K562 (cell line): Measurements from ENCODE around the gene DLL4. TPM values are rescaled to one million over a fixed set of nuclear protein-coding genes. Genes with fewer than 3 reads are reported as not detected.

Experiments used
- ATAC-seq: fragments of 200-7000 bp; cut with Tn5 transposase; 3 replicates; pipeline ENCODE4 v1.9.1; 2020; ENCODE audit warnings: moderate library complexity
- BruUV-seq: library from RNA; stranded (reverse); fragments of 400-500 nt; replicated peaks from 2 replicates; lab custom pipeline; 2021; lab: Mats Ljungman, UMichigan
- CTCF ChIA-PET: fragments of 300-600 bp; formaldehyde crosslinking; extraction: SDS; loops from one replicate; lab custom pipeline; 2021; ENCODE audit warnings: low intra/inter-chr PET ratio; lab: Yijun Ruan, JAX
- POLR2A ChIA-PET: fragments of 300-600, 350-650 bp; sonication (Branson Sonifier 250); formaldehyde crosslinking; extraction: SDS; loops from one replicate; lab custom pipeline; 2021; ENCODE audit warnings: antibody characterized with exemption, inconsistent platforms; lab: Yijun Ruan, JAX
- DNase-seq, 4 experiments: peaks; one replicate each; pipeline versions ENCODE4 v3.0.0 to v3.0.0-alpha.2; 2011 to 2018; ENCODE audit warnings: low spot score in 3 of 4, mixed read lengths in 3 of 4; ENCODE audit errors: extremely low read depth in 1 of 4
- FAIRE-seq: peaks from 2 replicates; lab custom pipeline; 2011; peaks lifted over from hg19 to GRCh38; lab: Jason Lieb, UNC
- H2AFZ ChIP-seq: 2 replicates; pipeline ENCODE4 v1.6.0; 2011; ENCODE audit warnings: low read depth, low read length, control low read depth, inconsistent platforms
- H3K27ac ChIP-seq: fragments of 200-600 bp; 3 replicates; pipeline ENCODE4 v1.8.0; 2011; ENCODE audit warnings: low read depth, mild to moderate bottlenecking, control low read depth, inconsistent platforms, low read length, moderate library complexity, mixed read lengths; ENCODE audit errors: extremely low read depth
- H3K27me3 ChIP-seq, 2 experiments: fragments of 300-600 bp in 1 of 2; 2 replicates in 1 of 2; 3 replicates in 1 of 2; pipeline versions ENCODE4 v1.6.0 to v1.8.0; 2011; ENCODE audit warnings: inconsistent platforms in 2 of 2, low read length in 2 of 2, mild to moderate bottlenecking in 1 of 2, mixed read lengths in 1 of 2, moderate library complexity in 1 of 2; ENCODE audit not compliant: control insufficient read depth in 2 of 2, insufficient read depth in 2 of 2
- H3K36me3 ChIP-seq: fragments of 300-600 bp; 3 replicates; pipeline ENCODE4 v1.8.0; 2011; ENCODE audit warnings: mild to moderate bottlenecking, low read length, inconsistent platforms; ENCODE audit not compliant: control insufficient read depth, insufficient read depth
- H3K4me1 ChIP-seq, 2 experiments: fragments of 200-600 bp in 1 of 2; replicated peaks in 1 of 2; 2 replicates in 1 of 2; 3 replicates in 1 of 2; pipeline versions ENCODE4 v1.5.1 to v1.8.0; 2011; ENCODE audit warnings: inconsistent platforms in 2 of 2, low read length in 2 of 2, mild to moderate bottlenecking in 1 of 2, mixed read lengths in 1 of 2, moderate library complexity in 1 of 2; ENCODE audit not compliant: control insufficient read depth in 2 of 2, insufficient read depth in 2 of 2
- H3K4me2 ChIP-seq: 2 replicates; pipeline ENCODE4 v1.6.1; 2011; ENCODE audit warnings: low read length, control low read depth, inconsistent platforms, mixed read lengths; ENCODE audit not compliant: insufficient read depth
- H3K4me3 ChIP-seq: fragments of 200-600 bp; sonication (generic), shearing (Covaris generic); 2 replicates; pipeline ENCODE4 v1.5.1; 2016; ENCODE audit warnings: control low read depth, inconsistent platforms
- H3K79me2 ChIP-seq: fragments of 200-600 bp; 3 replicates; pipeline ENCODE4 v1.8.0; 2011; ENCODE audit warnings: low read length, inconsistent platforms; ENCODE audit not compliant: control insufficient read depth, insufficient read depth
- H3K9ac ChIP-seq, 2 experiments: 2 replicates each; pipeline versions ENCODE4 v1.6.0 to v1.6.1; 2011; ENCODE audit warnings: low read depth in 2 of 2, low read length in 2 of 2, control low read depth in 1 of 2, inconsistent platforms in 1 of 2, mild to moderate bottlenecking in 1 of 2, mixed read lengths in 1 of 2; ENCODE audit not compliant: insufficient read depth in 1 of 2
- H3K9me1 ChIP-seq: one replicate; pipeline ENCODE4 v1.6.0; 2011; ENCODE audit warnings: inconsistent platforms, mild to moderate bottlenecking, low read length, moderate library complexity; ENCODE audit not compliant: control insufficient read depth, insufficient read depth
- H3K9me3 ChIP-seq: replicated peaks from 2 replicates; pipeline ENCODE4 v1.5.1; 2011; ENCODE audit warnings: low read depth, low read length, inconsistent platforms; ENCODE audit not compliant: control insufficient read depth, insufficient read depth
- H4K20me1 ChIP-seq: replicated peaks from 2 replicates; pipeline ENCODE4 v1.6.1; 2011; ENCODE audit warnings: low read length, inconsistent platforms, mixed read lengths; ENCODE audit not compliant: control insufficient read depth, insufficient read depth
- ARID2 ChIP-seq: fragments of 450-650 bp; IDR thresholded peaks from 2 replicates; pipeline ENCODE4 v1.6.1; 2017; ENCODE audit warnings: antibody characterized with exemption, mild to moderate bottlenecking
- BMI1 ChIP-seq: fragments of 150-350 bp; IDR thresholded peaks from 2 replicates; pipeline ENCODE4 v1.6.1; 2014; ENCODE audit warnings: low read length
- BRCA1 ChIP-seq, 2 experiments: fragments of 450-650 bp in 1 of 2; sonication (generic) in 1 of 2; formaldehyde crosslinking in 1 of 2; IDR thresholded peaks; 2 replicates each; pipeline versions ENCODE4 v1.5.0 to v1.6.1; 2017 to 2020; ENCODE audit warnings: mild to moderate bottlenecking in 1 of 2, missing genetic modification reagents in 1 of 2
- CCNT2 ChIP-seq: IDR thresholded peaks from 2 replicates; pipeline ENCODE4 v1.6.1; 2011; ENCODE audit warnings: borderline replicate concordance, low read depth, mild to moderate bottlenecking, moderate library complexity, mixed read lengths, low read length; ENCODE audit not compliant: insufficient read length; ENCODE audit errors: extremely low read depth
- FOS ChIP-seq: IDR thresholded peaks from 3 replicates; pipeline ENCODE4 v1.6.1; 2011; ENCODE audit not compliant: insufficient read length; ENCODE audit errors: extremely low read depth
- KDM4B ChIP-seq, 2 experiments: fragments of 450-650 bp in 1 of 2; sonication (generic) in 1 of 2; IDR thresholded peaks; 2 replicates each; pipeline ENCODE4 v1.6.1; 2016 to 2017; ENCODE audit warnings: borderline replicate concordance in 2 of 2, antibody characterized with exemption in 1 of 2, low read depth in 1 of 2, mild to moderate bottlenecking in 1 of 2
- NCOA1 ChIP-seq: fragments of 450-650 bp; IDR thresholded peaks from 2 replicates; pipeline ENCODE4 v1.6.1; 2016; ENCODE audit warnings: low read depth
- PTTG1 ChIP-seq: fragments of 450-650 bp; IDR thresholded peaks from 2 replicates; pipeline ENCODE4 v1.6.1; 2016; ENCODE audit warnings: low read depth, mild to moderate bottlenecking, missing genetic modification characterization, missing compliant biosample characterization
- SRSF3 ChIP-seq: fragments of 200-400 bp; formaldehyde crosslinking; IDR thresholded peaks from 2 replicates; pipeline ENCODE4 v1.6.1; 2016; ENCODE audit warnings: mild to moderate bottlenecking, low read length, moderate library complexity; ENCODE audit not compliant: insufficient read depth
- U2AF2 ChIP-seq: fragments of 200-400 bp; formaldehyde crosslinking; optimal IDR thresholded peaks from 2 replicates; pipeline ENCODE3; 2017; ENCODE audit warnings: low read depth, mild to moderate bottlenecking, low read length
- ZNF133 ChIP-seq: fragments of 250-450 bp; sonication (Bioruptor Pico); IDR thresholded peaks from 2 replicates; pipeline ENCODE4 v1.4.0; 2020; ENCODE audit warnings: mild to moderate bottlenecking
- ZNF717 ChIP-seq: fragments of 250-450 bp; sonication (Bioruptor Pico); IDR thresholded peaks from 2 replicates; pipeline ENCODE4 v1.5.0; 2021
- WGBS: fragments of 100-300 bp; shearing (Covaris generic); methylation state at CpG from one replicate; pipeline ENCODE4 v1.1.6; 2016; ENCODE audit warnings: low coverage, mixed read lengths; ENCODE audit not compliant: insufficient coverage; ENCODE audit errors: missing lambda C conversion rate; 5-methylcytosine and 5-hydroxymethylcytosine counted together
- in situ Hi-C: fragments of 300-500 bp; cut with MboI; formaldehyde crosslinking; loops from 4 replicates; pipeline ENCODE4 v1.15.0; 2018; ENCODE audit warnings: inconsistent platforms, mixed read lengths
- intact Hi-C: fragments of 100-400 bp; cut with micrococcal nuclease; formaldehyde crosslinking; loops from 2 replicates; pipeline ENCODE4 v1.14.2; 2022
- polyA plus RNA-seq, 8 experiments: library from polyadenylated mRNA; depleted of rRNA in 4 of 8; stranded (reverse) in 5 of 8; unstranded in 3 of 8; fragments of >200 nt; fragmentation: Nextera tagmentation in 2 of 8; fragmentation: Illumina TruSeq in 1 of 8; extraction: Ambion mirVana in 2 of 8; extraction: Trizol in 1 of 8; gene quantifications; 2 replicates each; pipeline versions ENCODE4 v1.2.1 to v1.2.3, GENCODE V29; 2011 to 2014; ENCODE audit warnings: inconsistent platforms in 1 of 8, missing spikeins in 1 of 8
- total RNA-seq, 7 experiments: library from RNA; depleted of rRNA in 6 of 7; stranded (reverse); fragments of >200 nt in 6 of 7; fragmentation: Illumina TruSeq in 2 of 7; extraction: Trizol in 2 of 7; gene quantifications; 2 replicates each; pipeline versions ENCODE4 v1.2.1 to v1.2.3, GENCODE V29; 2011 to 2021; ENCODE audit warnings: low replicate concordance in 1 of 7
- TF ChIP-seq, protein P1 (sequence below): fragments of 450-650 bp; IDR thresholded peaks from 2 replicates; pipeline ENCODE4 v1.6.1; 2018; ENCODE audit warnings: mild to moderate bottlenecking, low read depth; ENCODE audit not compliant: partially characterized antibody
- TF ChIP-seq, protein P2 (sequence below): fragments of 450-650 bp; conservative IDR thresholded peaks from 2 replicates; pipeline ENCODE4 v1.6.1; 2016; ENCODE audit warnings: missing genetic modification characterization, low read depth, mild to moderate bottlenecking, control low read depth, missing compliant biosample characterization
- TF ChIP-seq, protein P3 (sequence below): fragments of 250-450 bp; sonication (Bioruptor Pico); IDR thresholded peaks from 2 replicates; pipeline ENCODE4 v1.8.0; 2021; ENCODE audit warnings: borderline replicate concordance, mild to moderate bottlenecking, moderate library complexity; ENCODE audit not compliant: poor library complexity, severe bottlenecking
- TF ChIP-seq, protein P4 (sequence below): sonication (generic); formaldehyde crosslinking; IDR thresholded peaks from 2 replicates; pipeline ENCODE4 v1.4.0; 2020; ENCODE audit warnings: mild to moderate bottlenecking, missing genetic modification reagents

Gene DLL4
- total and polyA plus RNA-seq, 9 of the 15 experiments (the other 6 are each of a cell fraction or from before 2014, with no cell fraction given): 0.04 to 1.1 (median 0.41) TPM; not detected in 1

DNA sequence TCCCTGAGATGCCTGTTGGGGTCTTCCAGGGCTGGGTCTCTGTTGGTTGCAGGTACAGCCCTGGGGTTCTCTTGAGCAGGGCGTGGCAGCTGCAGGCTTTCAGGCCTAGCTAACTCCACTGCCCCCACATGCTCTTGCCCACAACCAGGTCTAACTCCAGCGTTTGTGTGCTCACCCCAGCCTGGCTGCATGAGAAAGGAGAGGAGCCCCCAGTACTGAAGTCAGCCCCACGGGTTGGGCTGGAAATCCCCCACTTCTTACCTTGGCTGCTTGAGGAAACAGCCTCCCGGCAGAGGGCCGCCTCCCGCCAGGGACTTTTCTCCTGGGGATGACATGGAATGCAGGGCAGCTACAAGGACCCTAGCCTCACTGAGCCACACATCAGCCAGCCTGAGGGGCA is 16.7 kb upstream of the DLL4 start:
- POLR2A ChIA-PET: interaction anchor here (0.6 to 1.8 kb wide), 2 partner anchors 16 to 583 kb away, joined by 3 to 6 read pairs; partner anchors contain the start of gene DLL4
- no TSS peak for BruUV-seq
- Histone ChIP-seq H3K4me2 (no peak overlapping the region), H2AFZ (no peak overlapping the region), H3K79me2 (no peaks in the 10 kb centered on the region), H3K9ac (peak overlapping the region in 1 of 2 experiments; percentile 65; a peak in 2 of 4 replicates), H3K4me1 (peaks cover 2 to 21% of the 10 kb centered on the region in 2 experiments; a peak in 3 of 5 replicates), H3K9me3 (no peaks in the 10 kb centered on the region), H3K36me3 (no peaks in the 10 kb centered on the region), H4K20me1 (no peaks in the 10 kb centered on the region), H3K27ac (no peak overlapping the region), H3K4me3 (no peak overlapping the region)
- 61% methylated on average over 5 of the region's 6 CpGs for WGBS
- FAIRE-seq (no peak), ATAC-seq (no peak), DNase-seq (no peak)
- CTCF ChIA-PET: interaction anchor here (0.5 kb wide), 1 partner anchor 110 kb away, joined by 4 read pairs; no protein-coding TSS in a partner anchor
- intact Hi-C loops (no loop called here), in situ Hi-C loops (no loop called here)
- TF ChIP-seq BRCA1 (IDR thresholded peaks at IDR 0.05) (no peak), BRCA1 (CRISPR knock-in tag; IDR thresholded peaks at IDR 0.05) (no peak), SRSF3 (no peak), NCOA1 (no peak), BMI1 (no peak), FOS (no peak), KDM4B (IDR thresholded peaks at IDR 0.05; ENCODE audit: borderline replicate concordance in 2 of 2, low read depth in 1 of 2) (no peak), ZNF717 (no peak), PTTG1 (tag) (no peak), ZNF133 (no peak), U2AF2 (no peak), ARID2 (no peak), CCNT2 (no peak)
- TF ChIP-seq, protein P1, sequence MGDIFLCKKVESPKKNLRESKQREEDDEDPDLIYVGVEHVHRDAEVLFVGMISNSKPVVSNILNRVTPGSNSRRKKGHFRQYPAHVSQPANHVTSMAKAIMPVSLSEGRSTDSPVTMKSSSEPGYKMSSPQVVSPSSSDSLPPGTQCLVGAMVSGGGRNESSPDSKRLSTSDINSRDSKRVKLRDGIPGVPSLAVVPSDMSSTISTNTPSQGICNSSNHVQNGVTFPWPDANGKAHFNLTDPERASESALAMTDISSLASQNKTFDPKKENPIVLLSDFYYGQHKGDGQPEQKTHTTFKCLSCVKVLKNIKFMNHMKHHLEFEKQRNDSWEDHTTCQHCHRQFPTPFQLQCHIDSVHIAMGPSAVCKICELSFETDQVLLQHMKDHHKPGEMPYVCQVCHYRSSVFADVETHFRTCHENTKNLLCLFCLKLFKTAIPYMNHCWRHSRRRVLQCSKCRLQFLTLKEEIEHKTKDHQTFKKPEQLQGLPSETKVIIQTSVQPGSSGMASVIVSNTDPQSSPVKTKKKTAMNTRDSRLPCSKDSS: no peak
- TF ChIP-seq, protein P2, sequence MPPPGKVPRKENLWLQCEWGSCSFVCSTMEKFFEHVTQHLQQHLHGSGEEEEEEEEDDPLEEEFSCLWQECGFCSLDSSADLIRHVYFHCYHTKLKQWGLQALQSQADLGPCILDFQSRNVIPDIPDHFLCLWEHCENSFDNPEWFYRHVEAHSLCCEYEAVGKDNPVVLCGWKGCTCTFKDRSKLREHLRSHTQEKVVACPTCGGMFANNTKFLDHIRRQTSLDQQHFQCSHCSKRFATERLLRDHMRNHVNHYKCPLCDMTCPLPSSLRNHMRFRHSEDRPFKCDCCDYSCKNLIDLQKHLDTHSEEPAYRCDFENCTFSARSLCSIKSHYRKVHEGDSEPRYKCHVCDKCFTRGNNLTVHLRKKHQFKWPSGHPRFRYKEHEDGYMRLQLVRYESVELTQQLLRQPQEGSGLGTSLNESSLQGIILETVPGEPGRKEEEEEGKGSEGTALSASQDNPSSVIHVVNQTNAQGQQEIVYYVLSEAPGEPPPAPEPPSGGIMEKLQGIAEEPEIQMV (tag): no peak
- TF ChIP-seq, protein P3, sequence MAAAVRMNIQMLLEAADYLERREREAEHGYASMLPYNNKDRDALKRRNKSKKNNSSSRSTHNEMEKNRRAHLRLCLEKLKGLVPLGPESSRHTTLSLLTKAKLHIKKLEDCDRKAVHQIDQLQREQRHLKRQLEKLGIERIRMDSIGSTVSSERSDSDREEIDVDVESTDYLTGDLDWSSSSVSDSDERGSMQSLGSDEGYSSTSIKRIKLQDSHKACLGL: no peak
- TF ChIP-seq, protein P4, sequence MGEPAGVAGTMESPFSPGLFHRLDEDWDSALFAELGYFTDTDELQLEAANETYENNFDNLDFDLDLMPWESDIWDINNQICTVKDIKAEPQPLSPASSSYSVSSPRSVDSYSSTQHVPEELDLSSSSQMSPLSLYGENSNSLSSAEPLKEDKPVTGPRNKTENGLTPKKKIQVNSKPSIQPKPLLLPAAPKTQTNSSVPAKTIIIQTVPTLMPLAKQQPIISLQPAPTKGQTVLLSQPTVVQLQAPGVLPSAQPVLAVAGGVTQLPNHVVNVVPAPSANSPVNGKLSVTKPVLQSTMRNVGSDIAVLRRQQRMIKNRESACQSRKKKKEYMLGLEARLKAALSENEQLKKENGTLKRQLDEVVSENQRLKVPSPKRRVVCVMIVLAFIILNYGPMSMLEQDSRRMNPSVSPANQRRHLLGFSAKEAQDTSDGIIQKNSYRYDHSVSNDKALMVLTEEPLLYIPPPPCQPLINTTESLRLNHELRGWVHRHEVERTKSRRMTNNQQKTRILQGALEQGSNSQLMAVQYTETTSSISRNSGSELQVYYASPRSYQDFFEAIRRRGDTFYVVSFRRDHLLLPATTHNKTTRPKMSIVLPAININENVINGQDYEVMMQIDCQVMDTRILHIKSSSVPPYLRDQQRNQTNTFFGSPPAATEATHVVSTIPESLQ: no peak
- TF ChIP-seq, all 486 proteins: peak for 0
- Histone ChIP-seq H3K27me3 (no peaks in the 10 kb centered on the region), H3K9me1 (no peaks in the 10 kb centered on the region)
